Activated naive CD4-positive, alpha-beta T cell treated with anti-CD3 and anti-CD28 coated beads, Interleukin-2, amount 10 ng/mL, durations not matched to agents 7 days and 5 days (primary cell): Measurements from ENCODE around the gene PPP1R36.
"Not testable (repeated sequence)": the region's sequence is repeated elsewhere in the genome, so short reads cannot be mapped to it uniquely, and the experiment has no call there.

Experiments
- CTCF ChIA-PET: fragments of 350-600 bp; sonication (Branson Sonifier 250); formaldehyde crosslinking; loops from one replicate; lab custom pipeline; 2021; ENCODE audit warnings: antibody characterized with exemption; lab: Charles Lee
- DNase-seq: peaks from one replicate; pipeline ENCODE4 v3.0.0-alpha.2; 2020
- H3K27ac Mint-ChIP-seq: one replicate; pipeline ENCODE4 v1.8.0; 2021; ENCODE audit warnings: mild to moderate bottlenecking, moderate library complexity, mixed read lengths
- H3K27me3 Mint-ChIP-seq: one replicate; pipeline ENCODE4 v1.8.0; 2021; ENCODE audit warnings: mild to moderate bottlenecking, mixed read lengths
- H3K36me3 Mint-ChIP-seq: one replicate; pipeline ENCODE4 v1.8.0; 2021; ENCODE audit warnings: mixed read lengths
- H3K4me1 Mint-ChIP-seq: one replicate; pipeline ENCODE4 v1.8.0; 2021; ENCODE audit warnings: mixed read lengths
- H3K4me3 Mint-ChIP-seq: one replicate; pipeline ENCODE4 v1.8.0; 2021; ENCODE audit warnings: mild to moderate bottlenecking, moderate library complexity, mixed read lengths
- H3K9me3 Mint-ChIP-seq: one replicate; pipeline ENCODE4 v1.8.0; 2021; ENCODE audit warnings: mixed read lengths

The PPP1R36 gene

DNA sequence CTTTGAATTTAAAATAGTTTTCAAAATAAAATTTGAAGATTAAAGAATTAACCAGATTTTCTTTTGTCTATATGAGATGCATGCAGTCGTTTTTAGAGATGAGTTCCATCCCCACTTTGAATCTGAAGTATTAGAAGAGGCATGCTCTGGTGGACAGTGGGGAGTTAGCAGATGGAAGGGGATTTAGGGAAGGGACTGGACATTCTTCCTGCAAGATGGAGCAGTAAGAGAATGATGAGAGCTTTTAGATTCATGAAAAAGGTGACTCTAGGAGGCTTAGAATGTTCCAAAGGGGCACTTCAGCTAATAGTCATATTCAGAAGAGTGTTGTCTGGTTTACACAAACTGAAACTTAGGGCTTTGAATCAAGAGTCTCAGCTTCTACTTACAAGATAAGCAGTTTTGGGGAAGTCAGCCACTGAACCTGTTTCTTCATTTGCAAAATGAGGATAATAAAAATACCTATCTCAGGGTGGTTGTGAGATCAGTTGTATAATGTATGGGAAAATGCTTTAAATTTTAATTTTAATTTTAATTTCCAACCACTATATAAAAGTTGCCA lies 41.5 kb upstream of the PPP1R36 start:
- peak overlapping the region; percentile 25 for H3K27ac Mint-ChIP-seq
- no peak for DNase-seq
- peaks cover 62% of the 10 kb centered on the region for H3K4me1 Mint-ChIP-seq
- H3K27me3 Mint-ChIP-seq, result peaks cover 4% of the 10 kb centered on the region
- CTCF ChIA-PET, result interaction anchor here (0.8 to 3.5 kb wide), 2 partner anchors 21 to 78 kb away, joined by 3 to 23 read pairs; no protein-coding TSS in a partner anchor
- no peaks in the 10 kb centered on the region for H3K9me3 Mint-ChIP-seq
- peak overlapping the region; percentile 51 for H3K4me3 Mint-ChIP-seq
- H3K36me3 Mint-ChIP-seq, result peaks cover 31% of the 10 kb centered on the region

DNA sequence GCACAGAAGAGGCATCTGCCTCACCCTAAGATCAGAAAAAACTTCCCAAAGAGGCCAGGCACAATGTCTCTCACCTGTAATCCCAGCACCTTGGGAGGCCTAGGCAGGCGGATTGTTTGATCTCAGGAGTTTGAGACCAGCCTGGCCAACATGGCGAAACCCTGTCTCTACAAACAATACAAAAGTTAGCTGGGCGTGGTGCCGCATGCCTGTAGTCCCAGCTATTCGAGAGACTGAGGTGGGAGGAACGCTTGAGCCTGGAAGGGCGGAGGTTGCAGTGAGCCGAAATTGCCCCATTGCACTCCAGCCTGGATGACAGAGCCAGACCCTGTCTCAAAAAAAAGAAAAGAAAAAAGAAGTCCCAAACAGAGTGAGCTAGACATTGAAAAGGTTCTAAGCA lies 40.7 kb upstream of the PPP1R36 start:
- CTCF ChIA-PET, result interaction anchor here (1.3 to 3.5 kb wide), 2 partner anchors 12 to 79 kb away, joined by 3 to 23 read pairs; no protein-coding TSS in a partner anchor
- no peak overlapping the region for H3K4me3 Mint-ChIP-seq
- H3K27me3 Mint-ChIP-seq, result peaks cover 1% of the 10 kb centered on the region
- no peaks in the 10 kb centered on the region for H3K9me3 Mint-ChIP-seq
- no peak for DNase-seq
- peaks cover 31% of the 10 kb centered on the region for H3K36me3 Mint-ChIP-seq
- H3K27ac Mint-ChIP-seq, result peak overlapping the region; percentile 45
- peaks cover 64% of the 10 kb centered on the region for H3K4me1 Mint-ChIP-seq

DNA sequence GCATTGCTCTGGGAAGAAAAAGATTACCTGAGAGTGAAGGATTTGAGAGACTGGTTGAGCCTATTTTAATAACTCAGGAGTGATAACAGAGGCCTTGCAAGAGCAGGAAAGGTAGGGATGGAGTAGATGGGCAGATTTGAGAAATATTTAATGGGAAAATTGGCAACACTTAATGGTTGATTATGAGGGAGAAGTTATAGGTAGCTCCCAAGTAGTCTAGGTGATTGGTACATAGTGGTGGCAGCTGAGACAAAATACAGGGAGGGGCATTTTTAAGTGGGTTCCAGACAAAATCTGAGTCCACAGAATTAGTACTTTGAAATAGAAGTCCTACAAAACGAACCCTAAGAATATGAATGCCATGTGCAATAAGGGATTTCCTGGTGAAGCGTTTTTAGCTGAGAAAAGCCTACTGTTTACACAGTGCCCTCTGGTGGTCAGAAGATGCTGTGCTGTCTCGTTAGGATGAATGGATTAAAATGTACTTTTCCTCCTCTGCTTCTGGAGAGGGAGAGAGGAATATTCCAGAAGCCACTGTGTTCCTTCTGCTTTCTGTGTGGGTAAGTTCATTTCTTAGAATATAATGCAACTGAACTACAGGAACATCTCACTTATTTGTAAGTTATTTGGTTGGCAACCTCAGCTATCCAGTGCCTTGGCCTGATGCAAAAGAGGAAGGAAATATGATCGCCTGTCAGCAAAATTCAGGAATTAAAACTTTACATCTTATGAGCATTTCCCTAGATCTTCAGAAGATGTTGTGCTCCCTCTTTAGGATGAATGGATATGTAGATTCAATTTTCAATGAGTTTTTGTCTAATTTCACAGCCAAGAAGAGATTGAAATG lies 38.7 kb upstream of the PPP1R36 start:
- Mint-ChIP-seq H3K4me1 (peaks cover 62% of the 10 kb centered on the region), H3K4me3 (no peak overlapping the region), H3K36me3 (peaks cover 22% of the 10 kb centered on the region), H3K27ac (peak overlapping the region; percentile 13), H3K27me3 (no peaks in the 10 kb centered on the region), H3K9me3 (no peaks in the 10 kb centered on the region)
- CTCF ChIA-PET, result interaction anchor here (0.7 to 3.5 kb wide), 23 partner anchors 9 to 168 kb away, joined by 3 to 23 read pairs (median 4); partner anchors contain the start of genes AKAP5, HSPA2 and PPP1R36
- DNase-seq, result peak; percentile 79

DNA sequence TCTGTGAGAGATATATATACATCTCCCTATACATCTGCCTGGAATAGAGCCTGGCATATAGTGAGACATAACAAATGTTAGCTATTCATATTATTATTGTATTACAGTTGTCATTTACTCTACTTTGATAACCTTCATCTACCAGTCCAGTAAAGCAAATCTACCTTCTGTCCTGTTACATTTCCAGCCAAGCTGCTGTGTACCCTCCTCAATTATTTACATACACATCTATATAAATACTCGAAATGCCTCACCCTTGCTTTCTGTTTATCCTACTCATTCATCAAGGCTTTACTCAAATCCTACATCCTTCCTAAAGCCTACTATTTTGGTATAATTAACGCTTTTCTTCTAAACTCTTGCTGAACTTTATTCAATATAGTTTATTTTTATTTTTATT lies 36.5 kb upstream of the PPP1R36 start:
- H3K27me3 Mint-ChIP-seq, result no peaks in the 10 kb centered on the region
- no peak overlapping the region for H3K27ac Mint-ChIP-seq
- H3K4me3 Mint-ChIP-seq, result no peak overlapping the region
- CTCF ChIA-PET, result interaction anchor here (0.6 kb wide), 1 partner anchor 95 kb away, joined by 3 read pairs; no protein-coding TSS in a partner anchor
- H3K4me1 Mint-ChIP-seq, result peaks cover 48% of the 10 kb centered on the region
- no peaks in the 10 kb centered on the region for H3K9me3 Mint-ChIP-seq
- DNase-seq, result no peak
- peaks cover 11% of the 10 kb centered on the region for H3K36me3 Mint-ChIP-seq

DNA sequence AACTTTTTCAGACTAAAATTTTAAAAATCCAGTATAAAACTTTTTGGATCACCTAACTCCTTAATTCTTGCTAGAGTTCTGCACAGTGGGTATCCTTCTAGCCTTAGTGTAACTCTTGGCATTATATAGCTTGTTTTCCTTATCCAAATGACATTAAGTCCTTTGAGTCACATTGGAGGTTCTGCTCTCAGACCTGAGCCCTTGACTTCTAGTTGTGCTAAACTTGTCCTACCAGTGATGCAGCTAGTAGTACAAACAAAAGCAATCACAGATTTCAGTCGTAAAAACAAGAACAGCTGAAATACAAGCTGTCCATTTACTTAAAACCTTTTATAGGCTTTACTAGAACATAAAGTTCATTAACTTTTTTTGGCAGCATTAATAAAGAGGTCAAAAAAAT lies 34.7 kb upstream of the PPP1R36 start:
- CTCF ChIA-PET, result interaction anchor here (0.6 to 3.1 kb wide), 3 partner anchors 19 to 1022 kb away, joined by 3 to 11 read pairs (median 3); no protein-coding TSS in a partner anchor
- Mint-ChIP-seq H3K4me3 (no peak overlapping the region), H3K27ac (no peak overlapping the region), H3K9me3 (no peaks in the 10 kb centered on the region), H3K27me3 (no peaks in the 10 kb centered on the region), H3K4me1 (peaks cover 30% of the 10 kb centered on the region), H3K36me3 (peaks cover 9% of the 10 kb centered on the region)
- no peak for DNase-seq

DNA sequence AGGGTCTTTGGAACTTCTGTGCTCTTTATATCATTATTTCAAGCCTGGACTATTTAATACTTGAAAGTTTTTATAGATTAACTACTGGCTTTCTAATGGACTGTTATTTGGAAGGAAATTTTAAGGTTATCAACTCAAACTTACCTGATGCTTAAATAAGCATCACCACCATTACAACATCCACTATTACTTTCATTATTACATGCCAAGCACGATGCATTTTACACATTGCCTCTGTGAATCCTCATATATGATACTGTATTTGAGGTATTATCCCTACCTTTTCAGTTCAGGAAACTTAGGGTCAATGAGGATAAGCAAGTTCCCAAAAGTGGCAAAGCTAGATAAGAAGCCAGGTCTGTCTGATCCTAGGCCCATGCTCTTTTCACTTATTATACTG lies 32.8 kb upstream of the PPP1R36 start:
- CTCF ChIA-PET, result interaction anchor here (1.1 to 3.1 kb wide), 2 partner anchors 16 to 172 kb away, joined by 3 to 11 read pairs; no protein-coding TSS in a partner anchor
- DNase-seq, result no peak
- no peak overlapping the region for H3K4me3 Mint-ChIP-seq

DNA sequence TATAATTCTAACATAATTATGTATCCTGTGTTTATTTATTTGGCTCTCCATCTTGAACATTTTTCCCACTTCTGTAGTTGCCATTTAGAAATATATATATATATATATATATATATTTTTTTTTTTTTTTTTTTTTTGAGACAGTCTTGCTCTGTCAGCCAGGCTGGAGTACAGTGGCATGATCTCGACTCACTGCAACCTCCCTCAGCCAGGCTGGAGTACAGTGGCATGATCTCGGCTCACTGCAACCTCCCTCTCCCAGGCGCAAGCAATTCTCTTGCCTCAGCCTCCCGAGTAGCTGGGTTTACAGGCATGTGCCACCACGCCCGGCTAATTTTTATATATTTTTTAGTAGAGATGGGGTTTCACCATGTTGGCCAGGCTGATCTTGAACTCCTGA lies 32.1 kb upstream of the PPP1R36 start:
- CTCF ChIA-PET, H3K27ac Mint-ChIP-seq, DNase-seq, H3K36me3 Mint-ChIP-seq, H3K27me3 Mint-ChIP-seq, H3K9me3 Mint-ChIP-seq, H3K4me3 Mint-ChIP-seq: not testable (repeated sequence)
- peaks cover 16% of the 10 kb centered on the region for H3K4me1 Mint-ChIP-seq

More for the DNA sequence above, 32.8 kb upstream of the PPP1R36 start:
- peaks cover 19% of the 10 kb centered on the region for H3K4me1 Mint-ChIP-seq
- no peaks in the 10 kb centered on the region for H3K27me3 Mint-ChIP-seq
- no peak overlapping the region for H3K27ac Mint-ChIP-seq
- H3K9me3 Mint-ChIP-seq, result no peaks in the 10 kb centered on the region
- H3K36me3 Mint-ChIP-seq, result peaks cover 7% of the 10 kb centered on the region

DNA sequence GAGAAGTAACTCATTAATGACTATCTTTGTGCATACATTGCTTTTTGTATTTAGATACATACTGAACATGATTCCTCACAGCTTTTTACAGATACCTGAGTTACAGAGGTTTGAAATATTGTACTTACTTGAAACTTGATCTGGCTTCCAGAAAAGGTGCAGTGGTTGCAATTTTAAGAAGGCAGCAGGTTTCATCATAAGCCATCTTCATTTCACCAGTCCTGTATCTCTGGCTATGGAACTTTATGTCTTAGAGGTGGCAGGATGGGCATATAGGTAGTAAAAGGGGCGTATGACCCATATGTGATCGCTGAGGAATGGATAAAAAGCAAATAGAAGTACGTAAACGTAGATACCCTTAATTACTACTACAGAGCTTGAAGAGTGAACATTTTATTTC lies 31.5 kb upstream of the PPP1R36 start:
- Mint-ChIP-seq H3K4me3 (no peak overlapping the region), H3K27ac (no peak overlapping the region), H3K9me3 (no peaks in the 10 kb centered on the region), H3K36me3 (peaks cover 7% of the 10 kb centered on the region), H3K4me1 (peaks cover 16% of the 10 kb centered on the region), H3K27me3 (no peaks in the 10 kb centered on the region)
- CTCF ChIA-PET, result interaction anchor here (1.2 kb wide), 1 partner anchor 119 kb away, joined by 4 read pairs; no protein-coding TSS in a partner anchor
- no peak for DNase-seq

DNA sequence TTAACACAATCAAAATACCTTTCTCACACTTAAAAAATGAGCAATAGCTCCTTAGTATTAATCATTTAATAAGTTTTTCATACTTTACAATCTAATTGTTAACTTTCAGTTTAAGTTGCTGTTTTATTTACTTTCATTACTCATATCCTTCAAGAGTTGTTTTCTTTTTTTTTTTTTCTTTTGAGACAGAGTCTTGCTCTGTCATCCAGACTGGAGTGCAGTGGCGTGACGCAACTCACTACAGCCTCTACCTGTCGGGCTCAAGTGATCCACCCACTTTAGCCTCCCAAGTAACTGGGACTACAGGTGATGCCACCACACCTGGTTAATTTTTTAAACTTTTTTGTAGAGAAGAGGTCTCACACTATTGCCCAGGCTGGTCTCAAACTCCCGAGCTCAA lies 29.1 kb upstream of the PPP1R36 start:
- Mint-ChIP-seq H3K4me3 (no peak overlapping the region), H3K4me1 (peaks cover 13% of the 10 kb centered on the region), H3K9me3 (no peaks in the 10 kb centered on the region), H3K27ac (no peak overlapping the region), H3K36me3 (peaks cover 9% of the 10 kb centered on the region), H3K27me3 (no peaks in the 10 kb centered on the region)
- DNase-seq, result no peak
- CTCF ChIA-PET, result no interaction called here

DNA sequence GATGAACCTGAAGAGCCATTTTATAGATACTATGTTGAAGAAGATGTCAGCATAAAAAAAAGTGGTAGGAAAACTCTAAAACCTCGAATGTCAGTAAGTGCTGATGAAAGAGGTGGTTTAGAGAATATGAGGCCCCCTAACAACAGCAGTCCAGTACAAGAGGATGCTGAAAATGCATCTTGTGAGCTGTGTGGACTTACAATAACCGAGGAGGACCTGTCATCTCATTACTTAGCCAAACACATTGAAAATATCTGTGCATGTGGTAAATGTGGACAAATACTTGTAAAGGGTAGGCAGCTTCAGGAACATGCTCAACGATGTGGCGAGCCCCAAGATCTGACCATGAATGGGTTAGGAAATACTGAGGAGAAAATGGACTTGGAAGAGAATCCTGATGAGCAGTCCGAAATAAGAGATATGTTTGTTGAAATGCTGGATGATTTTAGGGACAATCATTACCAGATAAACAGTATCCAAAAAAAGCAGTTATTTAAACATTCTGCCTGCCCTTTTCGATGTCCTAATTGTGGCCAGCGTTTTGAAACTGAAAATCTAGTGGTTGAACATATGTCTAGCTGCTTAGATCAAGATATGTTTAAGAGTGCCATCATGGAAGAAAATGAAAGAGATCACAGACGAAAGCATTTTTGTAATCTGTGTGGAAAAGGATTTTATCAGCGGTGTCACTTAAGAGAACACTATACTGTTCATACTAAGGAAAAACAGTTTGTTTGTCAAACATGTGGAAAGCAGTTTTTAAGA lies 27.0 kb upstream of the PPP1R36 start:
- peaks cover 19% of the 10 kb centered on the region for H3K36me3 Mint-ChIP-seq
- CTCF ChIA-PET, result interaction anchor here (0.6 to 1.6 kb wide), 3 partner anchors 12 to 179 kb away, joined by 3 to 9 read pairs (median 3); no protein-coding TSS in a partner anchor
- H3K27me3 Mint-ChIP-seq, result no peaks in the 10 kb centered on the region
- peaks cover 6% of the 10 kb centered on the region for H3K4me1 Mint-ChIP-seq
- no peaks in the 10 kb centered on the region for H3K9me3 Mint-ChIP-seq
- H3K4me3 Mint-ChIP-seq, result no peak overlapping the region
- no peak for DNase-seq
- H3K27ac Mint-ChIP-seq, result no peak overlapping the region

DNA sequence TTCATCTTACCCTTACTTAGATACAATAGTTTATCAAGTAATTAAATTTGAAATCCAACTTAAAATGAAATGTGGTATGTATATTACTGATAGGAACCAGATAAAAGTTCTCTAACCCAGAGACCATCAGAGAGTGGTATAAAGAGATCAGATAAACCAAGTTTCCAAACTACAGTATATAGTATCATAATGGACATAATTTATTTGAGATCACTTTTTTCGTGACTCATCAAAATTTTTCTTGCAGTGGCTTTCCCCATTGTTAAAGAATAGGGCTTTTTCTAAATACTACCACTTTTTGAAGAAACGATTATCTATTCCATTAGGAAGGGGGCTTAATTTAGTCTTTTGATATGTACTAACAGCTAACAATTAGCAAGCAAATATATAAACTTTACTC lies 24.4 kb upstream of the PPP1R36 start:
- H3K27ac Mint-ChIP-seq, result no peak overlapping the region
- no peaks in the 10 kb centered on the region for H3K9me3 Mint-ChIP-seq
- H3K36me3 Mint-ChIP-seq, result peaks cover 27% of the 10 kb centered on the region
- CTCF ChIA-PET, result no interaction called here
- H3K4me3 Mint-ChIP-seq, result no peak overlapping the region
- H3K27me3 Mint-ChIP-seq, result no peaks in the 10 kb centered on the region
- DNase-seq, result no peak
- peaks cover 4% of the 10 kb centered on the region for H3K4me1 Mint-ChIP-seq

DNA sequence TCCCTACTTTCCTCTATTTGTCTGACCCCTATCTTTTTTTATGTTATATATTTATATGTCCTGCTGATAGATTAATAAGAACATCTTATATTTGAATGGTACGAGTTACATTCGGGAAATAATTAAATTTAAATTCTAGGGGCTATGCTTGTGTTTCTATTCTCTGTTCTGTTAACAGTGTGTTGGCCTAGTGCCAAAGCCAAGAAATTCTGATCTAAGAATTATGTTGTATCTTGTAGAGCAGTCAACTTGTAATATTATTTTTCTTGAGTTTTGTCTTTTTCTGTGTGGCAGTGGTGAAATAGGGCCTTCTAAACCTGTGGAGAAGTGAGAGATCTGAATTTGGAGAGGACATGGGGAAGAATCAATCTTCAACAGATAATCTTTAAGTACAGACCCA lies 18.2 kb upstream of the PPP1R36 start:
- Mint-ChIP-seq H3K9me3 (no peaks in the 10 kb centered on the region), H3K27ac (no peak overlapping the region), H3K4me1 (no peaks in the 10 kb centered on the region), H3K36me3 (peaks cover 12% of the 10 kb centered on the region), H3K4me3 (no peak overlapping the region), H3K27me3 (no peaks in the 10 kb centered on the region)
- no peak for DNase-seq
- CTCF ChIA-PET, result no interaction called here

DNA sequence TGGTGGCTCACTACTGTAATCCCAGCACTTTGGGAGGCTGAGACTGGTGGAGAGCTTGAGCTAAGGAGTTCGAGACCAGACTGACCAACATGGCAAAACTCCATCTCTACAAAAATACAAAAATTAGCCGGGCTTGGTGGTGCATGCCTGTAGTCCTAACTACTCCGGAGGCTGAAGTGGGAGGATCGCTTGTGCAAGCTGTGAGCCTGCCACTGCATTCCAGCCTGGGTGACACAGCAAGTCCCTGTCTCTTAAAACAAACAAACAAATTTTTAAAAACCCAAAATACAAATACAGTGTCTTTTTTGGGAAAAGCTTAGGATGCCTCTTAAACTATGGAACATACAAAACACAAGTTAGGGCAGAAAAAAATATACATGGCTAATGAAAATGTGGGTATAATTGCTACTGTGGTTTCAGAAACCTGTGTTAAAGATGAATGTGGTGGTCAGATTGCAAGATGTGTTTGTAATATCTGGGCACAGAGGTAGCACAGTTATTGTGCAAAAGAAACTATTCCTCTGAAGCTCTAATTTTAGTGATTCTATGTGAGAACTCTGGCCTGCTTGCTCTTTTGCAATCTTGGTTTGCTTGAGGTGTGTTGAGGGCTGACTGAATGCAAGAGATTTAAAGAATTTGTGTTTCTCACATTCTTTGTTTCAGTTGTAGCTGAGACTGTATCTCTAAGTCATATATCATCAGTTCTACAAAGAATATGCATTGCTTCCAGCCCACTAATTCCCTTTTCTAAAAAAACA lies 13.1 kb upstream of the PPP1R36 start:
- Mint-ChIP-seq H3K36me3 (peaks cover 15% of the 10 kb centered on the region), H3K9me3 (peaks cover 4% of the 10 kb centered on the region), H3K4me3 (no peak overlapping the region), H3K27me3 (peaks cover 33% of the 10 kb centered on the region), H3K4me1 (peaks cover 22% of the 10 kb centered on the region), H3K27ac (no peak overlapping the region)
- DNase-seq, result no peak
- CTCF ChIA-PET, result interaction anchor here (0.6 to 1.3 kb wide), 3 partner anchors 25 to 186 kb away, joined by 3 to 4 read pairs (median 3); no protein-coding TSS in a partner anchor
